HG03442 (cell line): ENCODE data around the gene PEX13.
"Not testable (repeated sequence)": the region's sequence is repeated elsewhere in the genome, so short reads cannot be mapped to it uniquely, and the experiment has no call there.

Experiments
- ATAC-seq: cut with Tn5 transposase; IDR thresholded peaks from one replicate; pipeline ENCODE4 v1.9.1; 2021; ENCODE audit warnings: mild to moderate bottlenecking, moderate library complexity; ENCODE audit not compliant: unreplicated experiment

The PEX13 gene, protein sequence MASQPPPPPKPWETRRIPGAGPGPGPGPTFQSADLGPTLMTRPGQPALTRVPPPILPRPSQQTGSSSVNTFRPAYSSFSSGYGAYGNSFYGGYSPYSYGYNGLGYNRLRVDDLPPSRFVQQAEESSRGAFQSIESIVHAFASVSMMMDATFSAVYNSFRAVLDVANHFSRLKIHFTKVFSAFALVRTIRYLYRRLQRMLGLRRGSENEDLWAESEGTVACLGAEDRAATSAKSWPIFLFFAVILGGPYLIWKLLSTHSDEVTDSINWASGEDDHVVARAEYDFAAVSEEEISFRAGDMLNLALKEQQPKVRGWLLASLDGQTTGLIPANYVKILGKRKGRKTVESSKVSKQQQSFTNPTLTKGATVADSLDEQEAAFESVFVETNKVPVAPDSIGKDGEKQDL

DNA sequence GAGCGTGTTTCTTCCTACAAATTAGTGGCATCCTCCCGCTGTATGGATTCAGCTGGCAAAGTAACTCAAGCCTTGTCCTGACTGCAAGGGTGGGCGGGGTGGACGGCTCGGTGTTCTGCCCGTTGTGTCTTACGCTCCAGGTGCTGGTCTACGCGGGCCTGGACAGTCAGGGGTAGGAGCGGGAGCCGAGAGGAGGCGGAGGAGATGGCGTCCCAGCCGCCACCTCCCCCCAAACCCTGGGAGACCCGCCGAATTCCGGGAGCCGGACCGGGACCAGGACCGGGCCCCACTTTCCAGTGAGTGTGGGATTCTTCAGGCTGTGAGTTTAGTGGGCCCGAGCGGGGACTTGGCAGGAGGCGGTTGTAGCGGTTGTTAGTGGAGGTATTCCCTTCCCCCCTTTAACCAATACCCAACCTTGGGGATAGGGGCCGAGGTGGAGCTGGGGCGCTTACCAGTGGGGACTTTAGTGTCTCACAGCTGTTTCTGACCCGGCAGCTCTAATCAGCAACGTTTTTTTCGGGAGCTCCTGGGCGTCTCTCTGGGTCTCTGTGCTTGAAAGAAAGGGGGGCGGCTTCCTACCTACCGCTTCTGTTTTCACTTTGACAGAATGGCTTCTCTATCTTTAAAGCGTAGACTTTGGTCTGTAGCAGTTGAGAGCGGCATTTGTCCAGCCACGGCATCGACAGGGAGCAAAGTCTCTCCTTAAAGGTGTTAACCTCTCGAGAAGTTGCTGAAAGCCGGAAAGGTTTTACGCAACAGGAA, at the start of gene PEX13, which contains the start of gene PUS10:
Gene PEX13 (plus strand): TSS at position 165 of the 762 bp plus-strand sequence. CDS start 40 bp downstream, at position 205.
Gene PUS10 (minus strand): TSS at position 700 of the 762 bp plus-strand sequence. CDS start 6,365 bp downstream, outside the sequence.
- peak; percentile 77 for ATAC-seq

DNA sequence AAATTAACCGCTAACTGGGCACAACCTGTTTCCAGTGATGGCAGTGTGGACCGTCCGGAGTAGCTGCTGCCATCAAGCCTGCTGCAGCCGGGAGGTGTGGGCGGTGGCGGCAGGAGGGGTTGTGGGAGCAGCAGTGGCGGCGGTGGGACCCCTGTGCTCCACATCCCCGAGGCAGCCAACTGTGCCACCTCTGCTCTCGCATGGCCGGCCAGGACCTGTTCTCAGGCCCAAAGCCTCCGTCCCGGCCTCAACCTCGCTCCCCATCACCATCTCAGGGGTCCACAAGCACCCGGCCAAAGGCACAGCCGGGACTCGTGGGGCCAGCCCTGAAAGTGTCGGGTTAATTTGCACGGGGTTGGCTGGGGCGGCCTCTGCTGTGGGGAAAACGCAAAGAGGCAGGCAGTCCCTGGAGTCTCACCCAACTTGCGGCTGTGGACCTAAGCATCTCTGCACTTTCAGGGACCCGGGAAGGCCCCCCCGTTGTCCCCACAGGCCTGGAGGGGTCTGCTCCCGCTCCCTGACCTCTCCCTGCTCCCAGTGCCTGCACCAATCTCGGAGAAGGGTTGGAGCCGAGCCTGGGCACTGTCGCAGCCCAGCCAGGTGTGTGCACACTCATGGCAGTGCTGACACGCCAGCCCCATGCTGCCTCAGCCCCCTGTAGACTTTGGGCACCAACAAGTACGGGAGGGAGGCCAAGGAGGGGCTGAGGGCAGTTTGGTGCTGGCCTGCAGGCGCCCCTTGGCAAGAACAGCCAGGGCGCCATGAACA, 44.4 kb upstream of the PEX13 start:
- ATAC-seq = no peak

DNA sequence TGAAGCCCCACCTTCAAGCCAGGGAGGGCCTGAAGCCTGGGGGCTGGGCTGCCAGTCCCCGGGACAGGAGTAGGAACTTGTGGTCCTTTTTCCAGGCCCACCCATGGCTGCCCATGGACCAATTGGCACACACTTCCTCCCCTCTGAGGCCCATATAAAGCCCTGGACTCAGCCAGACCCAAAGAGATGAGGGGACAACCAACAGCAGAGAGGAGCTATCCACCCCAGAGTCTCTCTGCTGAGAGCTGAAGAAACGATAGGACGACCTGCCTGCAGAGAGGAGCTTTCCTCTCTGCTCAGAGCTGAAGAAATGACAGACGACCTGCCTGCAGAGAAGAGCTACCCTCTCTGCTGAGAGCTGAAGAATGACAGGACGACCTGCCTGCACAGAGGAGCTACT, 43.8 kb upstream of the PEX13 start:
- ATAC-seq = no peak

DNA sequence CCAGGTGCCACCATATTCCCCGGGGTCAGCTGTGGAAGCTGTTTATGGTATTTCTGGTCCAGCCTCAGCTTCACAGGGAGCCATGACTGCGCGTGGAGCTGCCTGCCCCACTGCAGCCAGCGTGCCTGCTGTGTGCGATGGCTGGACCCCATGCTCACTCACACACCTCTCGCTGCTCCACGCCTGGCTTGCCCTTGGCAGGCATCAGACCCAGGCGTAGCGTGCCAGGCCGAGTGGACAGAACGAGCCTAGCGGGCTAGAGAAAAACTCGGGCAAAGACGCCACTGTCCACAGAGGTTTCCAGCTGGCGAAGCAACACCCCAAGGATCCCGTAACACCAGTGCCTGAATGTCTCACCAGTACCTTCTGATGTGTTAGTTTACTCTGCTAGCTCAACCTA, 42.9 kb upstream of the PEX13 start:
- ATAC-seq = no peak

DNA sequence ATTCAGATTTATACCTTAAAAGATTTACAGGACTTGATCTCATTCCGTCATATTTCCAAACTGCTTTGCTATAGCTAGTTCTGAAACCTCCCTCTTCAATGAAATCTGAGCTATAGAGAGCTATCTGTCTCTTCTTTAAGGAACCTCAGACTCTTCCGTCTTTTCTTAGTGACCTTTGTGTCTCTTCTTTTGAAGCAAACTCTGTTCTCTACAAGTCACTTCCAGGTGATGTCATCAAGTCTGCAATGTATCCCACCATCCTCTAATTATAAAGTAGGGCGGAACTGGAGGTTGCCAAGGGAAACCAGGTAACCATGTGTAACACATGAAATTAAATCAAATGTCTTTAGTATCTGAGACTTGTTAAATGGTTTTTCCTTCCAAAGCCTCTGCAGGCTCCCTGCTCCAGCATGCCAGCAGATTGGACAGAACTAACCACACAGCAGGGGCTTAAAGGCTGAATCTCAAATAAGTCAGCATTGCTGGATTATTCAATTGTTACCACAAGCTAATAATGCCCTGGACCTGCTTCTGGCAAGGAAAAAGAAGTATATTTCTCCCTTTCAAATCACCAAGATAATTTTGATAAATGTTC, 41.2 kb upstream of the PEX13 start:
- no peak for ATAC-seq

DNA sequence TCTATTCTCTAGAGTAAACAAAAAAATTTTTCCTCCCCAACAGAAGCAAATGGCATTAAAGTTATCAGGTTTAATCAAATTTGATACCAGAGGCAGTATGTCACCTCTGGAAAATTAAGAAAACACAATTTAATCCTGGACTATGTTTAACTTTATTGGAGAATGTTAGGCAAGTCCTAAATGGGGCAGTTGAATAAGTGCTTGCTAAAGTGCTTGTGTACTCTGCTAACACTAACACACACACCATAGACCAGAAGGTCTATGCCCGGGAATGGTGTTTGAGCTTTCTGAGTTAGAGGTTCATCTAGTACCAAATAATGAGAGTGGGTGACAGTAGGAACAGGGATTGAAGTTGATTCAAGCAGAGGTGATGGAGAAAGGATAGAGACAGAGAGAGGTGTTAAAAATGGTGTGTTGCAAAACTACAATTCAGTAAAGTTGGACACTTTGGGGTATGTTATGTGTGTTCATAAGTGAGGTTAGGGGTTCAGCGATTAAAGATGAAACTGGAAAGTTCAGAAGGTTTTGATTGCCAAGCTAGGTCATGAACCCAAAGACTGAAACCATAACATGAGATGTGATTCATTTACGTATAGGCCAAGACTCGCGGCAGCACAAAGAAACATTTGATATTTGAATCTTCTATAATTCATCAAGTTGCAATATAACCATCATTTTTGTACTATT, 40.5 kb upstream of the PEX13 start:
- peak; percentile 61 for ATAC-seq

DNA sequence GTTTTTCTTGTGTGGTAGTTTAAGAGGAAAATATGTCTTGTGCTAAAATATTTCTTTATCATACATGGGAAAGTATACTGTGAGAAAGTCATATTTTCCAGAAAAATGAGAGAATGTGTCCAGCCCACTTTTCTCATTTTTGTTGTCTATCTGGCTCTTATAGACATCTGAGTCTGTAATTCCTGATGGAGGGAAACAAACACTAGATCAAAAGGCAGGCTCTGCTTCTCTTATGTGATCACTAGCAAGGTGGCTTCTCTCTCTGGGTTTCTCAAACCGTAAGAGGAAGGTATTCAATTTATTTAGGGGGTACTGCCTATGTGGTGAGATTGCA, 40.0 kb upstream of the PEX13 start:
- no peak for ATAC-seq

DNA sequence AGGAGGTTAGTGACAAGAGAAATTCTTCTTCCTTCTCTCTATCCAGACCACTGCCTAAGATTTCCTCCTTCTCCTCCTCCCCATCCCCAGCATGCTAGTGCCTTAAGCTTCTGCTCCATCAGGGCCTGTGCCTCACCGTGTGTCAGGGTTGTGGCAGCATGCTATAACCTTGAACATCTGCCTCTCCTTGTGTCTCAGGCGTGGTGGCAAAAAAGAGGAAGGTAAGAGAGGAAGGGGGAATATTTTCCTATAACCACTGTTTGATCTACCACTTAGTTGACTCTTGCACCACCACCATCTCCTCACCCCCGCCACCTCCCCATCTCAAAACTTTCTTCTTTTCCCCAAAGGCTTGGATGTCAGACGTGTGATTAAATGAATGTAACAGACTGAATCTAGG, 38.3 kb upstream of the PEX13 start:
- ATAC-seq = no peak

DNA sequence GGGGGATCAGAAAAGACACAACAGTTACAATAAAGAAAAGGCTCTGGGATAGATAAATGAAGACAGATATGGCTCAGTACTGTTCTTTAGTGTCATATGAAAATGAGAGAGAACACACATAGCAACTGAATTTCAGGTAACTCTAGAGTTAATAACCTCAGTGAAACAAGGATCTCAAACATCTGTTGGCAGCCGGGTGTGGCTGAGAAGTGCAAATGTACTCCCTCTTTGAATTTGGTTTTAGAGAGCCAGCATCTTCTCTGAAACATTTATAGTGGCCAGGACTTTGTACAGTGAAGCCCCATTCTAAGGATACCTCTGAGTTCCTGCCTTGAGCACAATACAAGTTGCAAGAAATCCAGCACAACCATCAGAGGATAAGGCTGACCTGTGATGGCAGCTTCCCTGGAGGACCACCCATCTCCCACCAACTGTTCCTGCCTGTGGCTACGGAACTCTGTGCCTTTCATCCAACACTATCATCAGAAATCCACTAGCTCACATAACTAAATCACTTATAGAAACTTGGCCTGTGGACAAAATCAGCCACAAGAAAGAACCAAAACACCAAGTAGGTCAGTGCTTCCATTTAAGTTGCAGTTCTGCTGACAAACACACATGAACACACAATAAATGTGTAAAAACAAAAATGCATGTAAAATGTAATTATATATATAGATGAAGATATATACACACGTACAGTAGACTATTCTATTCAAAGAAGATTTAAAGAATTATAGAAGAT, 37.3 kb upstream of the PEX13 start:
- peak; percentile 58 for ATAC-seq

DNA sequence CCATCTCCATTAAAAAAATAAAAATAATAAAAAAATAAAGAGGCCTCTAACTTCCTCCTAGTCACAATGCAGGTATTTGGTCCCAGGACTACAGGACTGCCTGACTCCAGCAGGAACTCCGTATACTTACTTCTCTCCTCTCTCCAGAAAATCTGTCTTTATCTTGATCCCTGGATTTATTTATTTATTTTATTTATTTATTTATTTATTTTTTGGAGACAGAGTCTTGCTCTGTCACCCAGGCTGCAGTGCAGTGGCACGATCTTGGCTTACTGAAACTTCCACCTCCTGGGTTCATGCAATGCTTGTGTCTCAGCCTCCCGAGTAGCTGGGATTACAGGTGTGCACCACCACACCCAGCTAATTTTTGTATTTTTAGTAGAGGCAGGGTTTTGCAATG, 35.5 kb upstream of the PEX13 start:
- not testable (repeated sequence) for ATAC-seq

DNA sequence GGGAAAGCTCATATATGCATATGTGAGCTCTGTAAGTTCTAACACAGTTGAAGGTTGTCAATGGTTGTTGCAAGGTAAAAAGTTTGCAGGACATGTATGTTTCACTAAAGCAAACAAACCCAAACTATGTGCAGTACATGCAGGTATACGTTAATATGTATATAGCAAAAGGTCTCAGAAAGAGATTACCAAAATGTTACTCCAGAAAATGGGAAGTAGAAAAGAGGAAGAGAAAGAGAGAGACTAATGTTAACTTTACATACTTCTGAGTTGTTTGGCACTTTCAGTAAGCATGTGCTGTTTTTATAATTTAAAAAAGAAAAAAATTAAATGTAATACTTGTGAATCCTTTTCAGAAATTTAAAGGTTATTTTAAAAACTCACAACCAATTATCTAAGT, 32.8 kb upstream of the PEX13 start:
- no peak for ATAC-seq

DNA sequence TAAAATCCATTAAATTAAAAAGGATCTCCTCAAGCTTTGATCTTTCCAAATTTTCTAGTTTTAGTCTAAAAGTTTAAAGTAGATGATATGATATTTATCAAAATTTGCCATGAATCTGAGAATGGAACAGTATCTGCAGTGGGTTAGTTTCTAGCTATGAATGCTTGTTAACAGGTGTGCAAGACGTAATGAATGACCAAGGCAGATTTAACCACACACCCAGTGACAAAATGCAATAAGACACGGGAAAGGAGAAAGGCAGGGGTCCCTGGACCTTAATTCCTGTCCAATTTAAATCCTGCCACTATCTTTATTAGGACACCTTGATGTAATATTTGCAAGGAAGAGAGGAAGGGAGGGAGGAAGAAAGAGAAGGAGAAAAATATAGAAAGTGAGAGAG, 30.5 kb upstream of the PEX13 start:
- no peak for ATAC-seq

DNA sequence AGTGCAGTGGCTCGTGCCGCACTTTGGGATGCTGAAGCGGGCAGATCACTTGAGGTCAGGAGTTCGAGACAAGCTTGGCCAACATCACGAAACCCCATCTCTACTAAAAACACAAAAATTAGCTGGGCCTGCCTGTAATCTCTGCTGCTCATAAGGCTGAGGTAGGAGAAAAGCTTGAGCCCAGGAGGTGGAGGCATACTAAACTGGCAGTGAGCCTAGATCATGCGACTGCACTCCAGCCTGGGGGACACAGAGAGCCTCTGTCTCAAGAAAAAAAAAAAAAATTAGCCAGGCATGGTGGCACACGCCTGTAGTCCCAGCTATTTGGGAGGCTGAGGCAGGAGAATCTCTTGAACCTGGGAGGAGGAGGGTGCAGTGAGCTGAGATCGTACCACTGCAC, 29.9 kb upstream of the PEX13 start:
- ATAC-seq = not testable (repeated sequence)

DNA sequence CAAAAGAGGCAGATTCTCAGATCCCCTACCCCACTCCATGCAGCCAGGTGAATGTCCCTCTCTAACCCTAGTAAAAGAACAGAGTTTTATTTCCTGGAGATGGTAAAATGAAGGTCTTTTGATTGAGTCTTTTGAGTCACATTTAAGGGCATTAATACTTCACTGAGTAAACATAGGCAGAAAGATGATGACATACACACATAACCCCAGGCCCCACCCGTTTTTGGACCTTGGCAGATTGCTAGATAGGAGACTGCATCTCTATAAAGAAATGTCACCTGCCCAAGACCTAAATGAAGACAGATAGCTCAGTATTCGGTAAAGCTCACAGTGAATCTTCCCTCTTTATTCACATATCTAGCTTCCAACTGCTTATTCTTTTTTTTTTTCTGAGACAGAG, 28.3 kb upstream of the PEX13 start:
- ATAC-seq = no peak

DNA sequence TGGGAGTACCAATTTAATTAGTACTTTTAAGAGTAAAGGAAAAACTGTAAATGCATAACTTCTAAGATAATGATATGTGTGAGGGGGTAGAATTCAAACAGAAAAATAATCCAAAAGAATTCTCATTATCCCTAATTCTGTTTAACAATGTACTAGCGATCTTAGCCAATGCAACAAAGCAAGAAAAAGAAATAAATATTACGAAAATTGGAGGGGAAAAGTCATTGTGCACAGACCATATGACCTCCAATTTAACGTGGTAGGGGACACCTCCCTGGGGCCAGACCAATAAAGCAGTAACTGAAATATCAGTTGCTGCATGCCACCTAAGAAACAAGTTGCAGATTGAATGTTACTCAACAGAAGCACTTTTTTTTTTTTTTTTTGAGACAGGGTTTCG, 25.9 kb upstream of the PEX13 start:
- no peak for ATAC-seq

DNA sequence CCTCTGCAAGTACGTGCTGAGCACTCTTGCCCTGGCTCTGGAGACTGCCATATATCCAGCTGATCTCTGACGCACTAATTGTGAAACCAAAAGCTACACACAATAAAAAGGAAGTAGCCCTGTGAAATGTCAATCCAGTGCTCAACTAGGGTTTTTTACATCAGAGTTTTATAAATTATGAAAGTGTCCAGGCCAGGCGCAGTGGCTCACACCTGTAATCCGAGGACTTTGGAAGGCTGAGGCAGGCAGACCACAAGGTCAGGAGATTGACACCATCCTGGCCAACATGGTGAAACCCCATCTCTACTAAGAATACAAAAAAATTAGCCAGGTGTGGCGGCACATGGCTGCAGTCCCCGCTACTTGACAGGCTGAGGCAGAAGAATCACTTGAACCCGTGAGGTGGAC, 24.5 kb upstream of the PEX13 start:
- peak; percentile 98 for ATAC-seq

DNA sequence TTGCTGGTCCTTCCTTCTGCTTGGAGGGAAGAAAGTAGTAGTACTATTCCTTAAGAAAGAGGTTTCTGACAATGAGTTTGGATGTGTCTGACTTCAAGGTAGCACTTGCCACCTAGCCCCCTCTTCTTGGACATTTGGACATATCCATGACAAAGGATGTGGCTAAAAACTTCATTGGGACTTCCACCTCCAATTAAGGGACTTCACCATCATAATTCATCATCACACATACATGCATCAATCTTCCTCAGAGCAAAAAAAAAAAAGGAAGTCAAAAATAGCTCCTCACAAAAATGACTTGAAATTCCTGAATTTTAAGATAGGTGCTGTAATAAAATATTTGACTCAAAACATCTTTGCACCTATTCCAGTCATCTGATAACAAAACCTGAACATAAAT, 23.4 kb upstream of the PEX13 start:
- ATAC-seq = no peak

DNA sequence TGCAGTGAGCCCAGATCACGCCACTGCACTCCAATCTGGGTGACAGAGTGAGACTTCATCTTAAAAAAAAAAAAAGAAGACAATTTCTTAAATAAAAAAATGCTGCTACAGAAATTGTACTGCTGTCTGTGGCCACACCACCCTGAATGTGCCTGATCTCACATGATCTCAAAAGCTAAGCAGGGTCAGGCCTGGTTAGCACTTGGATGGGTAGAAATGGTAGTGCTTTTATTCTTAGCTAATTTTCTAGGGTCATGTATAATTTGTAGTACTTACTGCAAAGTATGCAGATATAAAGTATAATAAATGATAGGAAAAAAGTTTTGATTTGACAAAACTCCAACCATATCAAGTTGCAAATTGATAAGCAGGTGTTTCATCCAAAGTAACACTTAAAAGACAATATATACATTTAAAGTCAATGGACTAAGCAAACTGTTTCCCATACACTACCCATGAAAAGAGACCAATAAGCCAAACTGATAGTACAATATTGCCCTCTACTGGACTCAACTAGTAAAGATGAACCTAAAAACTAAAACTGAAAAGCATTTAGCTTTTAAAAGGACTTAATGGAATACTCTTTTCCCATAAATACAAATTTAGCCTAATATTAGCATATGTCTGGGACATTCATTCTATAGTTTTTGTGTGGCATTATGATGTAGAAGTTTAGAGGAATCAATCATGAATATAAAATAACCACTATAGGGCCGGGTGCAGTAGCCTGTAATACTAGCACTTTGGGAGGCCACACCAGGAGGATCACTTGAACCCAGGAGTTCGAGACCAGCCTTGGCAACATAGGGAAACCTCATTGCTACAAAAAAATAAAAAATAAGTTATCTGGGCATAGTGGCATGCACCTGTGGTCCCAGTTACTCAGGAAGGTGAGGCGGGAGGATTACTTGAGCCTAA, 18.6 kb upstream of the PEX13 start:
- ATAC-seq = no peak

DNA sequence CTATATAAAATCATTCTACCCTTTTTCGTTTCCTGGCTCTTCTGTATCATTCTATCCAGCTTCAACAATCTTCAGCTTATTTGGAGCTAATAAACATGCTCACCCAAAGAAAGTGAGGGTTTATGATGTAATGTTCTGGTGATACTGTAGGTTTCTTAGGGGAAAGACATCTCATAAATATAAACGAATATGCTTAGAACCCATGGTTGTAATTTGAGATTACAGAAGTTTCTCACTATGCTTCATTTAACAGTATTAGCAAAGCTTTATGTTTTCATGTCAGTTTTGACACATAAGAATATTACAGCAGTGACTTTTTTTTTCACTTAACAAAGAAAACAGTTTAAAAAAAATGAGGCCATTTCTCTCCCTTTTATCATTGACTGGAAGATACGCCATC, 11.8 kb upstream of the PEX13 start:
- no peak for ATAC-seq
